OCI-LY3 (cell line): ENCODE results near the gene SFSWAP.

ENCODE experiments used
- H2AFZ ChIP-seq: fragments of 200-600, 300-600 bp; shearing (Covaris generic); 2 replicates; pipeline ENCODE4 v1.6.0; 2014; ENCODE audit warnings: antibody characterized with exemption, low read depth, low read length
- H3K27ac ChIP-seq: fragments of 200-600, 300-600 bp; sonication (generic); 2 replicates; pipeline ENCODE4 v1.5.1; 2014; ENCODE audit warnings: mild to moderate bottlenecking, low read length, moderate library complexity, mixed read lengths
- H3K27me3 ChIP-seq: fragments of 200-600, 300-600 bp; sonication (generic); 2 replicates; pipeline ENCODE4 v1.6.1; 2014; ENCODE audit warnings: low read depth, low read length, mixed read lengths
- H3K36me3 ChIP-seq: fragments of 200-600, 300-600 bp; sonication (generic); replicated peaks from 2 replicates; pipeline ENCODE3; 2014; ENCODE audit warnings: low read depth, low read length, mixed read lengths
- H3K4me1 ChIP-seq: fragments of 300-600, 200-600 bp; sonication (generic); 2 replicates; pipeline ENCODE4 v1.6.1; 2014; ENCODE audit warnings: low read length, mixed read lengths
- H3K4me2 ChIP-seq: fragments of 200-600, 300-600 bp; sonication (generic); 2 replicates; pipeline ENCODE4 v1.6.1; 2014; ENCODE audit warnings: low read length, mixed read lengths
- H3K4me3 ChIP-seq: fragments of 300-600, 200-600 bp; sonication (generic); 2 replicates; pipeline ENCODE4 v1.5.1; 2014; ENCODE audit warnings: antibody characterized with exemption, mild to moderate bottlenecking, low read length, moderate library complexity
- H3K79me2 ChIP-seq: fragments of 300-600, 200-600 bp; shearing (Covaris generic); 2 replicates; pipeline ENCODE4 v1.6.1; 2014; ENCODE audit warnings: mild to moderate bottlenecking, low read length, mixed read lengths
- H3K9ac ChIP-seq: fragments of 300-600, 200-600 bp; shearing (Covaris generic); 2 replicates; pipeline ENCODE4 v1.6.0; 2014; ENCODE audit warnings: mild to moderate bottlenecking, low read length, moderate library complexity
- H3K9me3 ChIP-seq: fragments of 200-600, 300-600 bp; shearing (Covaris generic); 2 replicates; pipeline ENCODE4 v1.6.1; 2014; ENCODE audit warnings: low read length, mixed read lengths; ENCODE audit not compliant: insufficient read depth
- H4K20me1 ChIP-seq: fragments of 200-600, 300-600 bp; sonication (generic); 2 replicates; pipeline ENCODE4 v1.6.1; 2016; ENCODE audit warnings: low read length, mixed read lengths; ENCODE audit not compliant: insufficient read depth
- CTCF ChIP-seq: fragments of 200-600, 300-600 bp; sonication (generic); IDR thresholded peaks from 2 replicates; pipeline ENCODE4 v1.5.1; 2014; ENCODE audit warnings: antibody characterized with exemption, low read length, low read depth
- EZH2phosphoT487 ChIP-seq: fragments of 200-600 bp; shearing (Covaris generic); IDR thresholded peaks from 2 replicates; pipeline ENCODE4 v1.6.1; 2018; ENCODE audit warnings: antibody characterized with exemption, mixed run types, low read depth

SFSWAP gene

GRCh38 chr12:131757111-131757510 is 46.2 kb downstream of the SFSWAP start:
- Histone ChIP-seq H3K9me3 (no peaks in the 10 kb centered on the region), H4K20me1 (no peaks in the 10 kb centered on the region), H3K27me3 (no peaks in the 10 kb centered on the region), H3K79me2 (peaks cover 6% of the 10 kb centered on the region; the same call in 1 of the 2 replicates), H3K4me3 (no peak overlapping the region), H3K27ac (no peak overlapping the region), H3K9ac (no peak overlapping the region), H3K4me2 (no peak overlapping the region), H2AFZ (no peak overlapping the region), H3K4me1 (peaks cover 8% of the 10 kb centered on the region; the same call in 1 of the 2 replicates), H3K36me3 (peaks cover 68% of the 10 kb centered on the region)
- TF ChIP-seq EZH2phosphoT487 (no peak), CTCF (no peak)

- Histone ChIP-seq H3K4me2 (no peak overlapping the region), H3K27ac (no peak overlapping the region), H3K27me3 (no peaks in the 10 kb centered on the region), H3K4me1 (peaks cover 8% of the 10 kb centered on the region; the same call in 1 of the 2 replicates), H3K36me3 (peaks cover 71% of the 10 kb centered on the region), H3K9ac (no peak overlapping the region), H3K9me3 (no peaks in the 10 kb centered on the region), H3K4me3 (no peak overlapping the region), H4K20me1 (no peaks in the 10 kb centered on the region), H3K79me2 (peaks cover 6% of the 10 kb centered on the region; the same call in 1 of the 2 replicates), H2AFZ (no peak overlapping the region)
- TF ChIP-seq CTCF (no peak), EZH2phosphoT487 (no peak)
Measured at GRCh38 chr12:131758016-131758739, 47.3 kb downstream of the SFSWAP start.

- Histone ChIP-seq H3K27ac (no peak overlapping the region), H3K4me3 (no peak overlapping the region), H3K4me1 (peaks cover 8% of the 10 kb centered on the region; the same call in 1 of the 2 replicates), H3K9me3 (no peaks in the 10 kb centered on the region), H3K27me3 (no peaks in the 10 kb centered on the region), H2AFZ (no peak overlapping the region), H3K9ac (no peak overlapping the region), H4K20me1 (no peaks in the 10 kb centered on the region), H3K36me3 (peaks cover 67% of the 10 kb centered on the region), H3K79me2 (peaks cover 6% of the 10 kb centered on the region; the same call in 1 of the 2 replicates), H3K4me2 (no peak overlapping the region)
- TF ChIP-seq EZH2phosphoT487 (no peak), CTCF (no peak)
Measured at GRCh38 chr12:131759176-131759575, 48.3 kb downstream of the SFSWAP start.

GRCh38 chr12:131761638-131762037 is 50.7 kb downstream of the SFSWAP start:
- no peaks in the 10 kb centered on the region for H3K9me3 ChIP-seq
- TF ChIP-seq EZH2phosphoT487 (no peak), CTCF (no peak)
- H4K20me1 ChIP-seq: no peaks in the 10 kb centered on the region
- peaks cover 6% of the 10 kb centered on the region; the same call in 1 of the 2 replicates for H3K79me2 ChIP-seq
- no peak overlapping the region for H3K9ac ChIP-seq
- H3K4me2 ChIP-seq: no peak overlapping the region
- no peak overlapping the region for H3K27ac ChIP-seq
- H3K27me3 ChIP-seq: no peaks in the 10 kb centered on the region
- H3K4me1 ChIP-seq: peaks cover 5% of the 10 kb centered on the region; the same call in 1 of the 2 replicates
- H3K36me3 ChIP-seq: peaks cover 72% of the 10 kb centered on the region
- H3K4me3 ChIP-seq: no peak overlapping the region
- H2AFZ ChIP-seq: no peak overlapping the region
